Ectodermal cell (in vitro differentiated cells): Measurements from ENCODE around the gene CBX4.
A peak's percentile ranks its signal among the peaks of the same experiment; 100 is the strongest.

Experiments
- H3K27ac ChIP-seq: 2 replicates; pipeline ENCODE4 v1.7.0; 2013; ENCODE audit warnings: mild to moderate bottlenecking, low read depth, low read length; ENCODE audit not compliant: insufficient read depth, poor library complexity, severe bottlenecking
- H3K27me3 ChIP-seq: 2 replicates; pipeline ENCODE4 v1.7.0; 2013; ENCODE audit warnings: mild to moderate bottlenecking, low read length; ENCODE audit not compliant: insufficient read depth, control insufficient read depth, poor library complexity, severe bottlenecking
- H3K36me3 ChIP-seq: one replicate; pipeline ENCODE4 v1.7.0; 2013; ENCODE audit warnings: low read length; ENCODE audit not compliant: control insufficient read depth, insufficient read depth
- H3K4me1 ChIP-seq: one replicate; pipeline ENCODE4 v1.7.0; 2013; ENCODE audit warnings: low read length; ENCODE audit not compliant: control insufficient read depth, insufficient read depth
- H3K4me3 ChIP-seq: 2 replicates; pipeline ENCODE4 v1.7.0; 2013; ENCODE audit warnings: low read depth, low read length, control low read depth; ENCODE audit not compliant: insufficient read depth
- H3K9me3 ChIP-seq: 2 replicates; pipeline ENCODE4 v1.7.0; 2013; ENCODE audit warnings: mild to moderate bottlenecking, low read length, moderate library complexity; ENCODE audit not compliant: control insufficient read depth
- WGBS, 2 experiments: methylation state at CpG; one replicate each; pipeline ENCODE4 v1.1.7; 2013; ENCODE audit warnings: missing lambda C conversion rate in 2 of 2; 5-methylcytosine and 5-hydroxymethylcytosine counted together

CBX4 gene

DNA sequence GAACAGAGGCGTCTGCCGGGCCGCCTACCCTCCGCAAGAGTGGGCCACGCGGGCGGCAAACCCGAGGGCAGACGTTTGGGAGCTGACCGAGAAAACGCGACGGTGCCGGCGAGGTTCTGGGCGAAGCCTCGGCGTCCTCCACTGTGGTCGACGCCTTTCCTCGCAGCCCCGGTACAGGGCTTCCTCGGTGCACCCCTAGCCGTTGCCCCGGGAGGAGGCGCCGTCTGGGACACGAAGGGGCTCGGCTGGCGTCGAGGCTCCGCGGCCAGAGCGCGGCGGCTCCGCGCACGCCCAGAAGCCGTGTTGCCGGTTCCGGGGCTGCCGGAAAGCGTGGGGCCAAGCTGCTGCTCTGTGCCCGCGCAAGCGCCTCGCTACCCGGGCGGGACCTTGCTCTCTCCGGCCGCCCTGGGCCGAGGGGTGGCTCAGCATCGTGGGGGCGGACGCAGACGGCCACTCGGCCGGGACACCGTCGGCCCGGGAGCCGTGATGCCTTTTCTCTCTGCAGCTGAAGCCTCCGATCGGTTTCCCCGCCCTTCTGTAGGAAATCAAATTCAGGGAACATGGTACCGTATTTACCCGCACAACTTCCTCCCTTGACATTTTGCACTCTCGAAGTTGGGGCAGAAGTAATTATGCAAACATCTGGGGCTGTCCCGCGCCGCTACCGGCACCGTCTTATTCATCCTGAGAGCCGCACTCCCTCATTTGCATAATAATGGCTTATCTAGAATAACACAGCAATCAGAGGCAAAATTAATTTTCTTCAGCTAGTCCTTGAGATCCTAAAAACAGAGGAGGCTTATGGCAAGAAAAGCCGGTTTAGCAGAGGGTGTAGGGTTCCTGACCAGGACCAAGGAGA, 35.0 kb downstream of the CBX4 start:
- H3K36me3 ChIP-seq, result no peaks in the 10 kb centered on the region
- no peak overlapping the region for H3K4me3 ChIP-seq
- H3K27ac ChIP-seq, result no peak overlapping the region
- peaks cover 57% of the 10 kb centered on the region for H3K4me1 ChIP-seq
- H3K27me3 ChIP-seq, result peaks cover 100% of the 10 kb centered on the region
- H3K9me3 ChIP-seq, result no peaks in the 10 kb centered on the region
- whole genome bisulfite sequencing, 2 experiments, result 1 to 2% methylated on average over 76 of the region's 76 CpGs

DNA sequence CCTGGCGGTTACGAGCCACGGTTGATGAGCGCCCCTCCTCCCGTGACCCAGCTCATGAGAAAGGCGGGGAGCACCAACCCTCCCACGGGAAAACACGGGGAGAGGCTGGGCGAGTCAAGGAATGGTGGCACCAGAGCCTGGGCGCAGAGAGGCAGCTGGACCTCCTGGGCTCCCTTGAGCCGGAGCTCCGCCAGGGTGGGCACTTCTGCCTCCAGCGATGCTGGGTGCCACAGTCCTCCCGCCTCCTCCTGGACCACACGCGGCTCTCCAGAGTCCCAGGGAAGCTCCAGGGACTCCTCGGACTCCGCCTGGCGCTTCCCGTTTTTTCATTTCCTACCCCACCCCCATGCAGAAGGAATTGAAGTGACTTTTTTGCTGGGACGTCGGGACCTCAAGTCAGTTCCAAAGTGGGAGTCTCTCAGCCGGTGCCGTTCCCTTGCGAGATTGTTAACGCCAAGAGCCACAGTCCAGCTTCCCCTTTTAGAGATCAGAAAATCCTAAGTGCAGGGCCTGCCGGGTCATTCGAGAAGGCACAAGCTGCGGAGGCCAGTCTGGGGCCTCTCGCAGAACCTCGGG, 35.7 kb downstream of the CBX4 start:
- no peaks in the 10 kb centered on the region for H3K9me3 ChIP-seq
- peaks cover 100% of the 10 kb centered on the region for H3K27me3 ChIP-seq
- 5 to 6% methylated on average over 31 of the region's 31 CpGs for WGBS, 2 experiments
- H3K4me3 ChIP-seq, result no peak overlapping the region
- H3K36me3 ChIP-seq, result no peaks in the 10 kb centered on the region
- peaks cover 57% of the 10 kb centered on the region for H3K4me1 ChIP-seq
- no peak overlapping the region for H3K27ac ChIP-seq

GRCh38 chr17:79802736-79803420, 36.4 kb downstream of the CBX4 start:
- Histone ChIP-seq H3K4me1 (peaks cover 62% of the 10 kb centered on the region), H3K27me3 (peaks cover 100% of the 10 kb centered on the region), H3K36me3 (no peaks in the 10 kb centered on the region), H3K4me3 (no peak overlapping the region), H3K9me3 (no peaks in the 10 kb centered on the region), H3K27ac (no peak overlapping the region)
- 4% methylated on average over 55 of the region's 57 CpGs for WGBS, 2 experiments

DNA sequence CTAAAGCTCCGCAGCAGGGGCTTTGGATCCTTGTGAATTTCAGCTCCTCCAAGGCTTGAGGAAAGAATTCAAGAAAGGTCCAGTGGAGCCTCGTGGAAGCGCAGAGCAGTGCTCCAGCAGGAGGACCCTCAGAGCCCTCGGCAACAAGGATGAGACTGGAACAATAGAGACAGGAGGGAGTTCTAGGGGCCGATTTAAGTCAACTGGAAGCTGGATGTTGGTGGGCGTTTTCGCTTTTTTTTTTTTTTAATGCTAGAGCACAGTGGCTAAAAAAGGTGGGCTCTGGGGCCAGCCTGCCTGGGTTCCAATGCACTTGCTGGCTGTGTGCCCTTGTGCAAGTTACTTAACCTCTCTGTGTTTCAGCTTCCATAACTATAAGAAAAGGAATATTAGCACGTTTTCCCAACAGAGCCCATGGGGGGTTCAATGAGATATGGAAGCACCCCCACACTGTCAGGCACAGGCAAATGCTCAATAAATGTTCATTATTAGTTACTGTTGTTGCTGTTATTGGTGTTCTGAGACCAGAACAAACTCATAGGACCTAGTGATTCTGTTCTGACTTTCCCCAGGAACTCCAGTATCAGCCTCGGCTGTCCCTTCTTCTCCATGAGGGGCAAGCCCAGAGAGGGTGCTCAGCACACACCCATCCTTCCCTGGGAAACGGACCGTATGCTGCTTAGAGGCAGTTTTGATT, 37.1 kb downstream of the CBX4 start:
- WGBS, 2 experiments, result 11 to 16% methylated on average over 11 of the region's 11 CpGs
- no peak overlapping the region for H3K4me3 ChIP-seq
- H3K9me3 ChIP-seq, result no peaks in the 10 kb centered on the region
- peaks cover 62% of the 10 kb centered on the region for H3K4me1 ChIP-seq
- peaks cover 96% of the 10 kb centered on the region for H3K27me3 ChIP-seq
- H3K36me3 ChIP-seq, result no peaks in the 10 kb centered on the region
- H3K27ac ChIP-seq, result no peak overlapping the region

- no peaks in the 10 kb centered on the region for H3K9me3 ChIP-seq
- no peak overlapping the region for H3K4me3 ChIP-seq
- H3K27ac ChIP-seq, result no peak overlapping the region
- no peaks in the 10 kb centered on the region for H3K36me3 ChIP-seq
- 2% methylated on average over 52 of the region's 52 CpGs for WGBS, 2 experiments
- H3K27me3 ChIP-seq, result peaks cover 92% of the 10 kb centered on the region
- peaks cover 58% of the 10 kb centered on the region for H3K4me1 ChIP-seq
Observed at GRCh38 chr17:79801156-79802038, 37.8 kb downstream of the CBX4 start.

- no peak overlapping the region for H3K27ac ChIP-seq
- peaks cover 50% of the 10 kb centered on the region for H3K4me1 ChIP-seq
- H3K9me3 ChIP-seq, result no peaks in the 10 kb centered on the region
- H3K27me3 ChIP-seq, result peaks cover 92% of the 10 kb centered on the region
- H3K4me3 ChIP-seq, result peak overlapping the region; percentile 14
- 0% methylated on average over 44 of the region's 44 CpGs for WGBS, 2 experiments
- H3K36me3 ChIP-seq, result no peaks in the 10 kb centered on the region
Observed at GRCh38 chr17:79800325-79801155, 38.7 kb downstream of the CBX4 start.

- H3K27ac ChIP-seq, result no peak overlapping the region
- H3K9me3 ChIP-seq, result no peaks in the 10 kb centered on the region
- H3K36me3 ChIP-seq, result peaks cover 6% of the 10 kb centered on the region
- no peak overlapping the region for H3K4me3 ChIP-seq
- peaks cover 50% of the 10 kb centered on the region for H3K4me1 ChIP-seq
- H3K27me3 ChIP-seq, result peaks cover 92% of the 10 kb centered on the region
- WGBS, 2 experiments, result 2 to 3% methylated on average over 31 of the region's 31 CpGs
Observed at GRCh38 chr17:79799538-79800324, 39.5 kb downstream of the CBX4 start.

DNA sequence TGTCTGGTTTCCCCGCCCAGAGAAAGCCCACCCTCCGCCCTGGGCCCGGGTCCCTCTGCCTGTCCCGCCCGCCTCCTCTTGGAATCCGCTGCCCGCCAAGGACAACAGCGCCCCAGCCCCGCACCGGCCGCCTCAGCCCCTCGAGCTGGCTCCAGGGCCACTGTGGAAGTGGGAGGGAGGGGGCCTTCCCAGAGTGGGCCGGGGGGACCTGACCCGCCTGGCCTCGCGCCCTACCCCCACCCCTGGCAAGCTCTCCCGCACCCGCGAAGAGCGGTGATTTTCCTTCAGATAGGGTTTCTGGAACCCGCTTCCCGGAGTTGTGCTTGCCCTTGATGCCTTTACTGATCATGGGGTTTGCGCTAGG, 40.1 kb downstream of the CBX4 start:
- 2 to 3% methylated on average over 23 of the region's 23 CpGs for WGBS, 2 experiments
- H3K27me3 ChIP-seq, result peaks cover 92% of the 10 kb centered on the region
- H3K4me3 ChIP-seq, result no peak overlapping the region
- H3K9me3 ChIP-seq, result no peaks in the 10 kb centered on the region
- H3K27ac ChIP-seq, result no peak overlapping the region
- H3K36me3 ChIP-seq, result peaks cover 10% of the 10 kb centered on the region
- peaks cover 55% of the 10 kb centered on the region for H3K4me1 ChIP-seq
